Astrocyte (in vitro differentiated cells and primary cell): ENCODE measurements around the gene MATCAP1.

ENCODE experiments used
- EZH2 ChIP-seq: IDR thresholded peaks from 2 replicates; pipeline ENCODE4 v1.6.1; 2012; ENCODE audit warnings: mild to moderate bottlenecking, low read length, inconsistent platforms; ENCODE audit not compliant: insufficient read depth
- TF ChIP-seq, protein P1 (sequence below): IDR thresholded peaks from 2 replicates; pipeline ENCODE4 v1.5.1; 2011; ENCODE audit warnings: low read depth, mild to moderate bottlenecking, inconsistent platforms, low read length, moderate library complexity; ENCODE audit not compliant: insufficient read depth

DNA sequence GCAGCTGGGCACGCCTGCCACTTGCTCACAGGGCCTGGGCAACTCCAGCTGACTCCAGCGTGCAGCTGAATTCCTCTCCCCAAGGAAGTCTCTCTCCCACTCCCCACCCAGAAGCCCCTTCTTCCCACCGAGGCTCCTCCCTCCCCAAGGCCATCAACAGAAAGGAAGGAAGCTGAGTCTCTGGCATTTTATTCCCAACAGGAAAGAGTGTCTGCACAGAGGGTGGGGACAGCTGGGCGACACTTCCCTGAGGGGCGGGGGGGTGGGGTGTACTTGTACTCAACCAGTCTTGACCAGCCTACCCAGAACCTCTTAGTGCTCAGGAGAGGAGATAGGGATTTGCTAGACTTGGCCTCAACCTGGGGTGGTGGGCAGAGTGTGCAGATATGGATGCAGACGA lies 6.3 kb upstream of the MATCAP1 start, which contains the start of gene EXOC3L1:
- TF ChIP-seq, protein P1, sequence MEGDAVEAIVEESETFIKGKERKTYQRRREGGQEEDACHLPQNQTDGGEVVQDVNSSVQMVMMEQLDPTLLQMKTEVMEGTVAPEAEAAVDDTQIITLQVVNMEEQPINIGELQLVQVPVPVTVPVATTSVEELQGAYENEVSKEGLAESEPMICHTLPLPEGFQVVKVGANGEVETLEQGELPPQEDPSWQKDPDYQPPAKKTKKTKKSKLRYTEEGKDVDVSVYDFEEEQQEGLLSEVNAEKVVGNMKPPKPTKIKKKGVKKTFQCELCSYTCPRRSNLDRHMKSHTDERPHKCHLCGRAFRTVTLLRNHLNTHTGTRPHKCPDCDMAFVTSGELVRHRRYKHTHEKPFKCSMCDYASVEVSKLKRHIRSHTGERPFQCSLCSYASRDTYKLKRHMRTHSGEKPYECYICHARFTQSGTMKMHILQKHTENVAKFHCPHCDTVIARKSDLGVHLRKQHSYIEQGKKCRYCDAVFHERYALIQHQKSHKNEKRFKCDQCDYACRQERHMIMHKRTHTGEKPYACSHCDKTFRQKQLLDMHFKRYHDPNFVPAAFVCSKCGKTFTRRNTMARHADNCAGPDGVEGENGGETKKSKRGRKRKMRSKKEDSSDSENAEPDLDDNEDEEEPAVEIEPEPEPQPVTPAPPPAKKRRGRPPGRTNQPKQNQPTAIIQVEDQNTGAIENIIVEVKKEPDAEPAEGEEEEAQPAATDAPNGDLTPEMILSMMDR = no peak
- no peak for TF ChIP-seq EZH2
